ENCODE results near the gene TBX19.

TBX19 gene

GRCh38 chr1:168261390-168261789 is 19.3 kb upstream of the TBX19 start:
- Histone ChIP-seq H3K27ac (ENCODE audit: extremely low read depth, low read depth, low read length) (no peak overlapping the region), H3K4me1 (ENCODE audit: control insufficient read depth, insufficient read depth, low read length) (no peaks in the 10 kb centered on the region), H3K4me3 (ENCODE audit: low read depth, low read length) (no peak overlapping the region), H3K36me3 (ENCODE audit: control insufficient read depth in 2 of 2, insufficient read depth in 1 of 2, low read length in 2 of 2) (peaks cover 0 to 3% of the 10 kb centered on the region in 2 experiments; a peak in 1 of 3 replicates), H3K9me3 (ENCODE audit: control insufficient read depth, insufficient read depth, low read depth, low read length) (no peaks in the 10 kb centered on the region)
- ChIA-PET CTCF (no interaction called here), POLR2A (no interaction called here)
- no peak for TF ChIP-seq KLF8 (tag by site-specific recombination; IDR thresholded peaks at IDR 0.05)
- TF ChIP-seq PRDM2 (tag by site-specific recombination; IDR thresholded peaks at IDR 0.05; ENCODE audit: borderline replicate concordance): no peak
- no peak for TF ChIP-seq SCRT1 (tag by site-specific recombination; IDR thresholded peaks at IDR 0.05; ENCODE audit: borderline replicate concordance)
- no peak for TF ChIP-seq REST (tag by site-specific recombination; IDR thresholded peaks at IDR 0.05)
- TF ChIP-seq ZNF623 (tag by site-specific recombination; IDR thresholded peaks at IDR 0.05): no peak
- TF ChIP-seq ZNF626 (tag by site-specific recombination; IDR thresholded peaks at IDR 0.05): no peak
- TF ChIP-seq ZNF148 (tag by site-specific recombination; IDR thresholded peaks at IDR 0.05; ENCODE audit: borderline replicate concordance): no peak
- no peak for TF ChIP-seq GLIS2 (tag by site-specific recombination; IDR thresholded peaks at IDR 0.05)
- no peak for TF ChIP-seq ZNF692 (tag by site-specific recombination; IDR thresholded peaks at IDR 0.05)
- TF ChIP-seq ZNF544 (tag by site-specific recombination; IDR thresholded peaks at IDR 0.05): no peak
- no peak for TF ChIP-seq ZSCAN4 (tag by site-specific recombination; IDR thresholded peaks at IDR 0.05)
- no peak for TF ChIP-seq ZNF513 (tag by site-specific recombination; IDR thresholded peaks at IDR 0.05)
- TF ChIP-seq ZSCAN18 (tag by site-specific recombination; IDR thresholded peaks at IDR 0.05): no peak
- no peak for TF ChIP-seq ZNF426 (tag by site-specific recombination; IDR thresholded peaks at IDR 0.05)
